GM12891 (cell line): ENCODE measurements around the gene OSBPL6.

Experiments used
- DNase-seq: peaks from one replicate; pipeline ENCODE4 v3.0.0; 2011; ENCODE audit warnings: low spot score; ENCODE audit not compliant: insufficient read length
- FAIRE-seq: peaks from 2 replicates; lab custom pipeline; 2011; peaks lifted over from hg19 to GRCh38; lab: Jason Lieb, UNC
- PAX5 ChIP-seq: IDR thresholded peaks from 2 replicates; pipeline ENCODE4 v1.6.1; 2011; ENCODE audit warnings: low read length, moderate library complexity, mild to moderate bottlenecking; ENCODE audit not compliant: insufficient read depth, severe bottlenecking
- POLR2A ChIP-seq: IDR thresholded peaks from 2 replicates; pipeline ENCODE4 v1.6.1; 2011; ENCODE audit warnings: low read depth, low read length, control low read depth
- POLR2AphosphoS5 ChIP-seq: IDR thresholded peaks from 2 replicates; pipeline ENCODE4 v1.6.1; 2011; ENCODE audit warnings: low read depth, low read length, control low read depth
- POU2F2 ChIP-seq: IDR thresholded peaks from 2 replicates; pipeline ENCODE4 v1.6.1; 2011; ENCODE audit warnings: low read depth, mild to moderate bottlenecking, control low read depth, low read length, moderate library complexity
- SPI1 ChIP-seq: IDR thresholded peaks from 2 replicates; pipeline ENCODE4 v1.6.1; 2011; ENCODE audit warnings: low read depth, low read length, control low read depth
- TAF1 ChIP-seq: IDR thresholded peaks from 2 replicates; pipeline ENCODE4 v1.6.1; 2011; ENCODE audit warnings: low read depth, low read length, control low read depth

Gene OSBPL6

DNA sequence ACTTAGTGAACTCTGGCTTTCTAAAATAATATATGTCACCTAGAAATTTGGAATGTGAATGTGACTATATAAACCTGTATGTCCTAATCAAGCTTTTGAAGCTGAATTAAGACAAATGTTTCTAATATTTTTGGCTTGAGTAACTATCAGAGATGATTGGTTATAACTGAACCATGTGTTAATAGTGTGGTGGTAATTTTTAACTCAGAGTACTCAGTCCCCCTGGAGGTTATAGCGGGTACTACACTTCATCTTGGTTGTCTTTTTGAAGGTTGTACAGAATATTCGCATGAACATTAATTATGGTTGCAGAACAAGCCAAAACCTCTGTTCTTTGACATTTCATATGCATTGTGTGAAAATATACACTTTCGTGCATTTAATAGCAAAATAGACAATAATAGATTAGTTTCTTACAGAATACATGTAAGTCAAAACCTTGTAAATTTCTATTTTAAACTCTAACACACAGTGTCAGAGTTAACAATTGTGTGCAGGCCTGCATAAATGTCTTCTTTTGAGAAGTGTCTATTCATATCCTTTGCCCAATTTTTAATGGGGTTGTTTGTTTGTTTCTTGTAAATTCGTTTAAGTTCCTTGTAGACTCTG, 86.0 kb downstream of the OSBPL6 start:
- DNase-seq (no peak), FAIRE-seq (peak; percentile 87)
- TF ChIP-seq PAX5, result no peak

DNA sequence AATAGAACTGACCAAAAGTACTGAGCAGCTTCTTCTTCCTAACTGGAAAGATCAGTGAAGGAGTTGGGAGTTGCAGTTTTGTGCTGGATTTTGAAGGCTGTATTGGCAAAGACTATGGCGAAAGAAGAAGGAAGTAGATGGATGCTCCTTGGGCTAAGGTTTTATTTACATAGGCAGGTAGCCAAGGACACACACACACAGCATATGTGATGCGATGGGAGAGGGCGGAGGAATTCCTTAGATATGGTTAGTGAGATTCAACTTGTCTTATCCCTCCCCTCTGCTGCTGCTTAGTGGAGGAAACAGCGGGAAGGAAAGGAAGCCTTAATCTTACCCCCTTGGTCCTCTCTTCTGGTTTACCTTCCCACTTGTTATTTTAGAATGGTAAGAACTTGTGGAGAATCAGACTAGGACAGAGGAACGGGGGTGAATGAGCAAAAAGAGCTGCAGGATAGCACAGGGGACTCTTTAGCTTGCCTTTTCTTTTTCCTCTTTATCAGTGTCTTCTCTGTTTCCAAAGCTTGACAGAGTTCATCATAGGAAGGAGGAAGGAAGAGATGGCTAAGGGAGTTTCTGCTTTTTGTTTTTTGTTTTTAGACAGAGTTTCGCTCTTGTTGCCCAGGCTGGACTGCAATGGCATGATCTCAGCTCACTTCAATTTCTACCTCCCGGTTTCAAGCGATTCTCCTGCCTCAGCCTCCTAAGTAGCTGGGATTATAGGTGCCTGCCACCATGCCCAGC, 87.9 kb downstream of the OSBPL6 start:
- FAIRE-seq (no peak), DNase-seq (no peak)
- TF ChIP-seq SPI1 (no peak), PAX5 (no peak), POLR2A (no peak), POLR2AphosphoS5 (no peak), TAF1 (no peak)

DNA sequence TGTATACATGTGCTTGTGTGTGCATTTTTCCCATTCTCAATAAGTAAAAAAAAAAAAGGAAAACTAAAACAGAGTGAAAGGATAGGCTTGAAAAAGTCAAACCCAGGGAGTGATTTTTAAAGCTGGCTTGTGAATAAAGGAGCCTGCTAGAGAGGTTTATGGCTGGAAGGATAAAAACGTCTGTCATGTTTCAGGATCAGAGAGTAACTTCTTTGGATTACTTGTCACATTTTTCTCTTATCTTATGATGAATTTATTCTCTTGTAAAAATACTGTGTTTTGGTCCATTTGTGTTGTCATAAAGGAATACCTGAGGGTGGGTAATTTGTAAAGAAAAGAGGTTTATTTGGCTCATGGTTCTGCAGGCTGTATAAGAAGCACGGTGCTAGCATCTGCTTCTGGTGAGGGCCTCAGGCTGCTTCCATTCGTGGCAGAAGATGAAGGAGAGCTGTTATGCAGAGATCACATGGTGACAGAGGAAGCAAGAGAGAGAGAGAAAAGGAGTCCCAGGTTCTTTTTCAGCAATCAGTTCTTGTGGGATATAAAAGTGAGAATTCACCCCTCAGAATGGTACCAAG, 89.1 kb downstream of the OSBPL6 start:
- TF ChIP-seq PAX5, result no peak
- no peak for TF ChIP-seq POLR2AphosphoS5
- TF ChIP-seq SPI1, result no peak
- no peak for TF ChIP-seq POU2F2
- FAIRE-seq (no peak), DNase-seq (no peak)

DNA sequence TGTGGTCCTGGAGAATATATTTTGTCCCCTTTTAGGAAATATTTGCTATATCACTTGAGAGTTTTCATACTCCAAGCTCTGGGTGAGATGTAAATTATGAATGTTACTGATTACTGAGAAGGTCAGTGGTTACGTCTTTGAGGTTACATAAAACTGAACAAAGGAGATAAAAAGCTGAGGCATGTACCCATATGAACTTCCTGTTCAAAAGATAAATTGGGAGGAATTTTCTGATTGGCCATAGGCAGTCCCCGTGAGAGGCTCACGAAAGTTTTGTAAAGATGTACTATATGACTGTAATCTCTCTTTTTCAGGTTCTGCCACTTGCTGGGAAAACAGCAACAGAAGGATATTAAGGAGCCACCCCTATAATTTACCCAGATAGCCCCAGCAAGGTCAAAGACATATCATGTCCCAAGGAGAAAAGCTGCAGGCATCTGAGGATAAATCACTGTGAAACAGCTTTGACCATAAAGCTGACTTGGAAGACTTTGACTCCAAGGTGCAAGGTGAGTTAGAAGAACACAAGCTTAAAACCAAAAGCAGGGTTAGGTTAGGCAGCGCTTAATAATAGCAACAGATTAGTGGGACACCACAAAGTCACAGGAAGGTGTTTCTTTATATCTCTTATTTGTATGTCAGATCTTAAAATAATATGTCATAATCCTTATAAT, 90.4 kb downstream of the OSBPL6 start:
- no peak for TF ChIP-seq POLR2A
- TF ChIP-seq PAX5, result no peak
- TF ChIP-seq SPI1, result no peak
- no peak for TF ChIP-seq POU2F2
- no peak for TF ChIP-seq TAF1
- no peak for TF ChIP-seq POLR2AphosphoS5
- no peak for FAIRE-seq
- no peak for DNase-seq

DNA sequence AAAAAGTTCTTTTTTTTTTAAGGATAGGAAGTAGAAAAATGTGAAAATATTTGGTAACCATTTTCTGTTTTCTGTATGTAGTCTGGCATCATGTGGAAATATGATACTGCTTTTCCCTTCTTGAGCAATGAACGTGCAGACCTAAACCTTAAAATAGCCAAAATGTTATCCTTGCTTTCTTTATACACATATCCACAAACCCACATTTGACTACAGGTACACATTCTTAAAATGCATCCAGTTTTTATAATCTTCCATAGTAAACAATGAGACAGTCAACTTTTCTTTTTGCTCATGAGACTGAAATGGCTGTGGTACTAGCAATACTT, 90.9 kb downstream of the OSBPL6 start:
- TF ChIP-seq POU2F2, result no peak
- TF ChIP-seq PAX5, result no peak
- no peak for TF ChIP-seq TAF1
- no peak for TF ChIP-seq POLR2AphosphoS5

DNA sequence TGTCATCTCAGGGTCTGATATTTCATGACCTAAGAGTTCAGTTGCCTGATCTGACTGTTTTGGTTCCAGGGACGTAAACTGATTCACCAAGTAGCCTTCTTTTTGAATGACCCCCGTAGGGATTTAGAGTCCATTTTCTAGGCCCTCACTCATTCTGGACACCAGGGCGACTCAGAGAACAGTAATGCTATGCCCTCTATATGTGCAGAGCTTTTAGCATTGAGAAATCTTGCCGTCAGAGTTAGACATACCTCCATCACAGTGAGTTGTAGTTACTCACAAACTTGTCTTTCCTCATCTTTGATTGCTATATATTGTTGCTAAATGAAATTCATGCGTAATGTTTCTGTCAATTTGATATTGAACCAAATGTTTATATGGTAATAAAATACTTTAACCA, 92.3 kb downstream of the OSBPL6 start:
- TF ChIP-seq POLR2A (no peak), POU2F2 (no peak), POLR2AphosphoS5 (no peak), PAX5 (no peak), TAF1 (no peak), SPI1 (no peak)
- FAIRE-seq (no peak), DNase-seq (no peak)

More for the DNA sequence above, 90.9 kb downstream of the OSBPL6 start:
- DNase-seq, result no peak
- no peak for FAIRE-seq

DNA sequence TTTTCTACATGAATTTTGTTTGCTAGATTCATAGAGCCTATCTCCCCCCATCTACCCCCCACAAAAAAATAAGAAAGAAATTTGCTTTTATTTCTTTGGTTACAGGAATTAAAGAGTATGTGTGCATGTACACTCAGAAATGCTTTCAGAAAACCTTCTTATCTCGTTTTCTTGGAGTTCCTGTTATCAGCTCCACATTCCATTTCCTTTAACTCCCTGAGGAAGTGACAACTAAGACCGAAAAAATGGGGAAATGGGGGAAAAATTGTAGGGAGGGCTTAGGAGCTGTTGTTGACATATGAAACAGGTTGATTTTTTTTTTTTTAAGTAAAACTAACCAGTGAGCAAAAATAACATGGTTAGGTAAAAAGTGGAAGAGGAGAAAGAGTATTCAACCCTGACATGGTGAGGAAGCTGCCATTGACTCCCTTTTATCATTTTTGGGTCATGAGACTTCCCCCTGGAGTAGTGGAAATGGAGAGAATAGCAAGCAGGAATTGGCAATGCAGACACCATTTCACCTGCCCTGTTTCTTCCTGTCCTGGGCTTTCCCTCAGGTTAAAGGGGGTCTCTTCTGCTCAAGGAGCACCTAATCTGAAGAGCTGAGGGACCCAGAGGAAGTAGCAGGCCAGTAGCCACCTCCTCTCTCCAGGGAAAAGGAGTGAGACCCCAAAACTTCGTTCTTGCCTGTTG, 93.5 kb downstream of the OSBPL6 start:
- DNase-seq (no peak), FAIRE-seq (no peak)
- no peak for TF ChIP-seq SPI1
- no peak for TF ChIP-seq TAF1
- TF ChIP-seq POU2F2, result no peak
- no peak for TF ChIP-seq PAX5
- no peak for TF ChIP-seq POLR2AphosphoS5
- no peak for TF ChIP-seq POLR2A

DNA sequence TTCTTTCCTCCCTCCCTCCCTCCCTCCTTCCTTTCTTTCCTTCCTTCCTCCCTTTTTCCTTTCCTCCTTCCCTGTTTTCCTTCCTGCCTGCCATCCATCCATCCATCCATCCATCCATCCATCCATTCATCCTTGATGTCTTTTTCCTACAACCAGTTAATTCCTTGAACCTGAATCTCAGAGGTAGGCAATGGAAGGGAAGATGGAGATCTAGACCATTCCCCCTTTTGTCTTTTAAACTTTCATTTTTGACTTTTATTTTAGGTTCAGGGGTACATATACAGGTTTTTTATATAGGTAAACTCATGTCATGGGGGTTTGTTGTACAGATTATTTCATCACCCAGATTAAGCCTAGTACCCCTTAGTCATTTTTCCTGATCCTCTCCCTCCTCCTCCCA, 97.4 kb downstream of the OSBPL6 start:
- no peak for DNase-seq
- FAIRE-seq, result no peak
- TF ChIP-seq POLR2AphosphoS5 (no peak), TAF1 (no peak), PAX5 (no peak), POU2F2 (no peak), SPI1 (no peak), POLR2A (no peak)

DNA sequence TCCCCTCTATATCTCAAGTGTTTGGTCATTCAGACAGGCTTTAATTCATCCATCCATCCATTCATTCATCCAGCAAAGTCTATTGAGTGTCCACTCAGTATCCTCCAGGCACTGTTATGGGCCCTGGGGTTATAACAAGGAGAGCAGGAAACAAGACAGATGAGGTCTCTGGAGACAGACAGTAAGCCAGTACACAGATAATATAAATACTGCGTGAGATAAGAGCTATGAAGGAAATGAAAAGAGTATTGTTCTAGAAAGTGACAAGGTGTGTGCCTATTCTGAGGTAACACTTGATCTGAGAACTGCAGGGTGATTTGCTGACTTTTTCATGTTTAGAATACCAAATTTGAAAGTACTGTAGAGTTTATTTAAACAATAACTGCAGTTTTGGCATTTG, 98.3 kb downstream of the OSBPL6 start:
- no peak for DNase-seq
- TF ChIP-seq PAX5 (no peak), TAF1 (no peak), SPI1 (no peak), POU2F2 (no peak), POLR2A (no peak), POLR2AphosphoS5 (no peak)
- FAIRE-seq, result no peak

DNA sequence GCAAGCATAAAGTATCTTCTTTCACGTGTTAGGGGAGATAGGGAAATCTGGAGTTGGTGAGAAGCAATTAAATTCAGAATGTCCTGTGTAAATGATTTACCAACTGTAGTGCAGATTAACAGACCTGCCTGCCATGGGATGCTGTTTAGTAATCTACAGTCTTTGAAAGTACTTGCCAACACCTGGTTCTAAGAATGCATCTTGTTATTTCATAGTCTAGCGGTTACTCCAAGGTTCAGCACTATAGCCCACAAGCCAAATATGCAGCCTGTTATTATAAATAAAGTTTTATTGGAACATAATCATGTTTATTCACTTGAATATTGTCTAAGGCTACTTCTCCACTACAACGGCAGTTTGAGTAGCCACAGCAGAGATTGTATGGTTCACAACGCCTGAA, 100.8 kb downstream of the OSBPL6 start:
- TF ChIP-seq TAF1 (no peak), POLR2A (no peak), POLR2AphosphoS5 (no peak), POU2F2 (no peak), PAX5 (no peak), SPI1 (no peak)
- FAIRE-seq, result no peak
- no peak for DNase-seq

DNA sequence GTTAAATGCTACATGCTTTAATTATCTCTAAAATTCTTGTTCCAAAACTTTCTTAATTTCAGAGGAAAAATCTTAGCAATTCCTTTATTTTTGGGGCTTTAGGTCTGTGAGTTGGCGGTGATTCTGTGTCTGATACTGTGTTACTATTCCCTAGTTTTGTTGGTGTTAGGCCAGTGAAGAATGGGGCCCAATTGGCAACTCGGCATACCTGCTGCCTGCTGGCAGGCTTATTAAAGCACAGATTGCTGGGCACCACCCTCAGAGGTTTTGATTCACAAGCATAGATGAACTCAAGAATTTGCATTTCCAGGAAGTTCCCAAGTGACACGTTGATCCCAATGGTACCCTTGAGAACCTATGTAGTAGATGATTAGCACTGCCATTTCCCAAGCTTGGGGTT, 101.6 kb downstream of the OSBPL6 start:
- no peak for DNase-seq
- FAIRE-seq, result no peak
- no peak for TF ChIP-seq POLR2AphosphoS5
